MG63 (cell line): ENCODE measurements around the gene FRMD3. TPM values are rescaled to one million over a fixed set of nuclear protein-coding genes. Genes with fewer than 3 reads are reported as not detected.

Source experiments
- DNase-seq: peaks from one replicate; pipeline ENCODE4 v3.0.0-alpha.2; 2020
- H3K27me3 ChIP-seq: fragments of 250-450 bp; sonication (Bioruptor Pico); 2 replicates; pipeline ENCODE4 v1.5.1; 2020; ENCODE audit warnings: mild to moderate bottlenecking, moderate library complexity
- H3K36me3 ChIP-seq: fragments of 250-450 bp; sonication (Bioruptor Pico); 2 replicates; pipeline ENCODE4 v1.5.1; 2020; ENCODE audit warnings: mild to moderate bottlenecking, moderate library complexity
- H3K4me3 ChIP-seq: fragments of 250-450 bp; sonication (Bioruptor Pico); 2 replicates; pipeline ENCODE4 v1.5.1; 2020; ENCODE audit warnings: mild to moderate bottlenecking, moderate library complexity
- H3K9me3 ChIP-seq: fragments of 250-450 bp; sonication (Bioruptor Pico); 2 replicates; pipeline ENCODE4 v1.5.1; 2020; ENCODE audit warnings: mild to moderate bottlenecking, moderate library complexity
- total RNA-seq: library from RNA; depleted of rRNA; stranded (reverse); fragments of >200 nt; shearing (Covaris generic); gene quantifications from 2 replicates; pipeline ENCODE4 v1.2.3, GENCODE V29; 2014; ENCODE audit warnings: low replicate concordance

FRMD3 gene
- total RNA-seq, 1 experiment from 2014 or later: 1.1 TPM

- H3K36me3 ChIP-seq: no peaks in the 10 kb centered on the region
- H3K4me3 ChIP-seq: no peak overlapping the region
- no peaks in the 10 kb centered on the region for H3K27me3 ChIP-seq
- H3K9me3 ChIP-seq: no peaks in the 10 kb centered on the region
- no peak for DNase-seq
Measured at GRCh38 chr9:83459830-83460229, 78.4 kb downstream of the FRMD3 start.

GRCh38 chr9:83458530-83458929, 79.7 kb downstream of the FRMD3 start:
- no peaks in the 10 kb centered on the region for H3K9me3 ChIP-seq
- no peak for DNase-seq
- H3K27me3 ChIP-seq: no peaks in the 10 kb centered on the region
- H3K4me3 ChIP-seq: no peak overlapping the region
- H3K36me3 ChIP-seq: no peaks in the 10 kb centered on the region

GRCh38 chr9:83457005-83457404, 81.2 kb downstream of the FRMD3 start:
- Histone ChIP-seq H3K4me3 (no peak overlapping the region), H3K36me3 (no peaks in the 10 kb centered on the region), H3K9me3 (no peaks in the 10 kb centered on the region), H3K27me3 (no peaks in the 10 kb centered on the region)
- DNase-seq: no peak

- Histone ChIP-seq H3K36me3 (no peaks in the 10 kb centered on the region), H3K4me3 (no peak overlapping the region), H3K9me3 (no peaks in the 10 kb centered on the region), H3K27me3 (no peaks in the 10 kb centered on the region)
- DNase-seq: no peak
Measured at GRCh38 chr9:83456226-83456625, 82.0 kb downstream of the FRMD3 start.

- no peak for DNase-seq
- Histone ChIP-seq H3K4me3 (no peak overlapping the region), H3K9me3 (no peaks in the 10 kb centered on the region), H3K36me3 (no peaks in the 10 kb centered on the region), H3K27me3 (no peaks in the 10 kb centered on the region)
Measured at GRCh38 chr9:83454076-83454475, 84.1 kb downstream of the FRMD3 start.

GRCh38 chr9:83451308-83451707, 86.9 kb downstream of the FRMD3 start:
- no peak for DNase-seq
- Histone ChIP-seq H3K4me3 (no peak overlapping the region), H3K9me3 (no peaks in the 10 kb centered on the region), H3K27me3 (no peaks in the 10 kb centered on the region), H3K36me3 (no peaks in the 10 kb centered on the region)

- H3K36me3 ChIP-seq: no peaks in the 10 kb centered on the region
- H3K4me3 ChIP-seq: no peak overlapping the region
- no peaks in the 10 kb centered on the region for H3K9me3 ChIP-seq
- no peak for DNase-seq
- H3K27me3 ChIP-seq: no peaks in the 10 kb centered on the region
Measured at GRCh38 chr9:83449983-83450382, 88.2 kb downstream of the FRMD3 start.

GRCh38 chr9:83449166-83449565, 89.0 kb downstream of the FRMD3 start:
- Histone ChIP-seq H3K4me3 (no peak overlapping the region), H3K9me3 (no peaks in the 10 kb centered on the region), H3K27me3 (no peaks in the 10 kb centered on the region), H3K36me3 (no peaks in the 10 kb centered on the region)
- no peak for DNase-seq

GRCh38 chr9:83448626-83449025, 89.6 kb downstream of the FRMD3 start:
- Histone ChIP-seq H3K36me3 (no peaks in the 10 kb centered on the region), H3K27me3 (no peaks in the 10 kb centered on the region), H3K9me3 (no peaks in the 10 kb centered on the region), H3K4me3 (no peak overlapping the region)
- DNase-seq: no peak

- Histone ChIP-seq H3K36me3 (no peaks in the 10 kb centered on the region), H3K27me3 (no peaks in the 10 kb centered on the region), H3K4me3 (no peak overlapping the region), H3K9me3 (no peaks in the 10 kb centered on the region)
- no peak for DNase-seq
Measured at GRCh38 chr9:83447351-83447750, 90.8 kb downstream of the FRMD3 start.

GRCh38 chr9:83445703-83446265, 92.4 kb downstream of the FRMD3 start:
- DNase-seq: no peak
- H3K36me3 ChIP-seq: no peaks in the 10 kb centered on the region
- no peak overlapping the region for H3K4me3 ChIP-seq
- H3K9me3 ChIP-seq: no peaks in the 10 kb centered on the region
- no peaks in the 10 kb centered on the region for H3K27me3 ChIP-seq

- DNase-seq: peak; percentile 9
- Histone ChIP-seq H3K27me3 (no peaks in the 10 kb centered on the region), H3K36me3 (no peaks in the 10 kb centered on the region), H3K4me3 (no peak overlapping the region), H3K9me3 (no peaks in the 10 kb centered on the region)
Measured at GRCh38 chr9:83444110-83444509, 94.1 kb downstream of the FRMD3 start.

- DNase-seq: no peak
- no peaks in the 10 kb centered on the region for H3K9me3 ChIP-seq
Measured at GRCh38 chr9:83441390-83441789, 96.8 kb downstream of the FRMD3 start.

GRCh38 chr9:83440641-83441040, 97.6 kb downstream of the FRMD3 start:
- no peaks in the 10 kb centered on the region for H3K9me3 ChIP-seq
- H3K36me3 ChIP-seq: no peaks in the 10 kb centered on the region
- H3K4me3 ChIP-seq: no peak overlapping the region
- DNase-seq: no peak
- H3K27me3 ChIP-seq: no peaks in the 10 kb centered on the region

More at GRCh38 chr9:83441390-83441789, 96.8 kb downstream of the FRMD3 start:
- Histone ChIP-seq H3K36me3 (no peaks in the 10 kb centered on the region), H3K4me3 (no peak overlapping the region), H3K27me3 (no peaks in the 10 kb centered on the region)

- DNase-seq: no peak
- Histone ChIP-seq H3K9me3 (no peaks in the 10 kb centered on the region), H3K27me3 (no peaks in the 10 kb centered on the region), H3K36me3 (no peaks in the 10 kb centered on the region), H3K4me3 (no peak overlapping the region)
Measured at GRCh38 chr9:83435301-83435700, 102.9 kb downstream of the FRMD3 start.

- no peak for DNase-seq
- Histone ChIP-seq H3K27me3 (no peaks in the 10 kb centered on the region), H3K4me3 (no peak overlapping the region), H3K9me3 (no peaks in the 10 kb centered on the region), H3K36me3 (no peaks in the 10 kb centered on the region)
Measured at GRCh38 chr9:83434254-83434653, 103.9 kb downstream of the FRMD3 start.

- Histone ChIP-seq H3K9me3 (no peaks in the 10 kb centered on the region), H3K36me3 (no peaks in the 10 kb centered on the region), H3K27me3 (no peaks in the 10 kb centered on the region), H3K4me3 (no peak overlapping the region)
- no peak for DNase-seq
Measured at GRCh38 chr9:83433846-83434245, 104.4 kb downstream of the FRMD3 start.

- no peak overlapping the region for H3K4me3 ChIP-seq
- no peaks in the 10 kb centered on the region for H3K36me3 ChIP-seq
- no peak for DNase-seq
- no peaks in the 10 kb centered on the region for H3K27me3 ChIP-seq
- H3K9me3 ChIP-seq: no peaks in the 10 kb centered on the region
Measured at GRCh38 chr9:83432877-83433550, 105.2 kb downstream of the FRMD3 start.
